Trophoblast cell (in vitro differentiated cells and primary cell): ENCODE data around the gene HBP1.

Experiments
- DNase-seq, 2 donors: peaks; one replicate each; pipeline ENCODE4 v3.0.0-alpha.2; 2016
- H2AFZ ChIP-seq: 2 replicates; pipeline ENCODE4 v1.6.1; 2013; ENCODE audit warnings: low read length, moderate library complexity, mild to moderate bottlenecking; ENCODE audit not compliant: insufficient read depth, poor library complexity
- H2AK5ac ChIP-seq: 2 replicates; pipeline ENCODE4 v1.6.1; 2013; ENCODE audit warnings: mild to moderate bottlenecking, low read length
- H2BK120ac ChIP-seq: 2 replicates; pipeline ENCODE4 v1.6.1; 2013; ENCODE audit warnings: low read length, mild to moderate bottlenecking, moderate library complexity; ENCODE audit not compliant: insufficient read depth, poor library complexity
- H2BK12ac ChIP-seq: 2 replicates; pipeline ENCODE4 v1.6.1; 2013; ENCODE audit warnings: mild to moderate bottlenecking, low read length, moderate library complexity
- H2BK5ac ChIP-seq: 2 replicates; pipeline ENCODE4 v1.6.1; 2013; ENCODE audit warnings: low read length, low read depth, moderate library complexity, mild to moderate bottlenecking; ENCODE audit not compliant: poor library complexity
- H3K14ac ChIP-seq: 2 replicates; pipeline ENCODE4 v1.6.1; 2013; ENCODE audit warnings: mild to moderate bottlenecking, low read length
- H3K18ac ChIP-seq: 2 replicates; pipeline ENCODE4 v1.6.1; 2013; ENCODE audit warnings: mild to moderate bottlenecking, low read length
- H3K23ac ChIP-seq: 2 replicates; pipeline ENCODE4 v1.6.1; 2013; ENCODE audit warnings: low read length
- H3K27ac ChIP-seq: 2 replicates; pipeline ENCODE4 v1.5.1; 2013; ENCODE audit warnings: low read depth, mild to moderate bottlenecking, inconsistent platforms, low read length, moderate library complexity
- H3K27me3 ChIP-seq: 2 replicates; pipeline ENCODE4 v1.6.1; 2013; ENCODE audit warnings: inconsistent platforms, mild to moderate bottlenecking, low read length, moderate library complexity; ENCODE audit not compliant: insufficient read depth
- H3K36me3 ChIP-seq, 2 experiments: 1 replicate in 1 of 2; 2 replicates in 1 of 2; pipeline ENCODE4 v1.6.1; 2013; ENCODE audit warnings: low read length in 2 of 2, mild to moderate bottlenecking in 2 of 2, moderate library complexity in 1 of 2; ENCODE audit not compliant: insufficient read depth in 2 of 2, control insufficient read depth in 1 of 2
- H3K4ac ChIP-seq: 2 replicates; pipeline ENCODE4 v1.6.1; 2013; ENCODE audit warnings: low read depth, mild to moderate bottlenecking, low read length, moderate library complexity
- H3K4me1 ChIP-seq, 2 experiments: 1 replicate in 1 of 2; 2 replicates in 1 of 2; pipeline ENCODE4 v1.6.1; 2013; ENCODE audit warnings: low read length in 2 of 2, mild to moderate bottlenecking in 2 of 2, moderate library complexity in 1 of 2; ENCODE audit not compliant: insufficient read depth in 2 of 2, control insufficient read depth in 1 of 2
- H3K4me2 ChIP-seq: 2 replicates; pipeline ENCODE4 v1.6.1; 2013; ENCODE audit warnings: inconsistent platforms, mild to moderate bottlenecking, low read length, moderate library complexity
- H3K4me3 ChIP-seq: 2 replicates; pipeline ENCODE4 v1.5.1; 2013; ENCODE audit warnings: mild to moderate bottlenecking, low read depth, low read length, inconsistent platforms
- H3K79me1 ChIP-seq: one replicate; pipeline ENCODE4 v1.6.1; 2013; ENCODE audit warnings: low read length
- H3K79me2 ChIP-seq: 2 replicates; pipeline ENCODE4 v1.6.1; 2013; ENCODE audit warnings: low read length, mild to moderate bottlenecking; ENCODE audit not compliant: control insufficient read depth, insufficient read depth, poor library complexity
- H3K9ac ChIP-seq: 2 replicates; pipeline ENCODE4 v1.6.1; 2013; ENCODE audit warnings: mild to moderate bottlenecking, low read length
- H3K9me3 ChIP-seq: 2 replicates; pipeline ENCODE4 v1.6.1; 2013; ENCODE audit warnings: low read depth, mild to moderate bottlenecking, control low read depth, inconsistent platforms, low read length; ENCODE audit not compliant: insufficient read depth
- H4K12ac ChIP-seq: 2 replicates; pipeline ENCODE4 v1.6.1; 2013; ENCODE audit warnings: low read depth, mild to moderate bottlenecking, low read length, moderate library complexity
- H4K8ac ChIP-seq: 2 replicates; pipeline ENCODE4 v1.6.1; 2013; ENCODE audit warnings: low read depth, mild to moderate bottlenecking, low read length, moderate library complexity
- H4K91ac ChIP-seq: one replicate; pipeline ENCODE4 v1.6.1; 2013; ENCODE audit warnings: low read depth, mild to moderate bottlenecking, low read length, moderate library complexity
- WGBS: extraction: QIAGEN DNeasy Blood & Tissue Kit; methylation state at CpG from one replicate; pipeline ENCODE4 v1.1.7; 2013; ENCODE audit warnings: missing lambda C conversion rate; ENCODE audit not compliant: insufficient read length, insufficient coverage; ENCODE audit errors: extremely low coverage; 5-methylcytosine and 5-hydroxymethylcytosine counted together

Gene HBP1

DNA sequence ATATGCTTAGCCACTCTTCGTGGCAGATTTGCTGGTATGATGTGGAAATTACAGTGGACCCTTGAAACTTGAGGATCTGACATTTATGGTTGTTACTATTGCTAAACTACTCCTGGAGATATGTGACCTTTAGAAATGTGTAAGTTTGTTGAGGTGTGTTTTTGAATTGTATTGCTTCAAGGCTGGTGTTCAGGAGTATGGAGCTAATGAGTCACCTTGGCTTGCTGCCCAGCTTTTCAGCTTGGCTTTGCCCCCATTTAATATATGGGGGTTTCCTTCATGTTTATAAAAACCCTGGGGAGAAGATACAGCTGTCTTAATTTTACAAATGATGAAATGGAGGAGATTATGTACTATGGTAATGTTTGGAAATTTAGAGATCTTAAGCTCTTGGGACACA is 11.6 kb downstream of the HBP1 start:
- no peaks in the 10 kb centered on the region for H3K4me1 ChIP-seq
- H3K9me3 ChIP-seq = no peaks in the 10 kb centered on the region
- peaks cover 2% of the 10 kb centered on the region in 2 experiments for H3K36me3 ChIP-seq
- WGBS = no CpG with 5 or more reads among the region's 1 CpG
- H3K79me1 ChIP-seq = no peaks in the 10 kb centered on the region
- H3K14ac ChIP-seq = no peak overlapping the region
- no peak overlapping the region for H3K4me2 ChIP-seq
- H3K27me3 ChIP-seq = no peaks in the 10 kb centered on the region
- no peak overlapping the region for H2BK120ac ChIP-seq
- H3K9ac ChIP-seq = no peak overlapping the region
- H2AFZ ChIP-seq = no peak overlapping the region
- no peak overlapping the region for H3K4me3 ChIP-seq
- H3K23ac ChIP-seq = no peak overlapping the region
- no peak overlapping the region for H3K4ac ChIP-seq
- no peak overlapping the region for H3K27ac ChIP-seq
- H2BK12ac ChIP-seq = no peak overlapping the region
- DNase-seq = no peak
- H2BK5ac ChIP-seq = no peak overlapping the region
- H4K91ac ChIP-seq = no peak overlapping the region
- no peak overlapping the region for H4K8ac ChIP-seq
- no peak overlapping the region for H4K12ac ChIP-seq
- no peak overlapping the region for H3K18ac ChIP-seq
- H3K79me2 ChIP-seq = no peaks in the 10 kb centered on the region
- no peak overlapping the region for H2AK5ac ChIP-seq

DNA sequence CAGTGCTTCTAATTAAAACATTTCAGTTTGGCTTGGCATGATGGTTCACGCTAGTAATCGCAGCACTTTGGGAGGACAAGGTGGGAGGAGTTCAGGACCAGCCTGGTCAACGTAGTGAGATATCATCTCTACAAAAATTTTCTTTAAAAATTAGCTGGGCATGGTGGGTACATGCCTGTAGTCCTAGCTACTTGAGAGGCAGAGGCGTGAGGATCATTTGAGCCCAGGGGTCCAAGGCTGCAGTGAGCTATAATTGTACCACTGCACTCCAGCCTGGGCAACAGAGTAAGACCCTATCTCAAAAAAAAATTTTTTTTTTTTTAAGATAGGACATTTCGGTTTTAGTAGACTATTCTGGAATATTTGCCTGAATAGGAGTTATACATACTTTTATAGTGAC is 12.4 kb downstream of the HBP1 start:
- Histone ChIP-seq H3K18ac (no peak overlapping the region), H3K79me2 (no peaks in the 10 kb centered on the region), H2BK12ac (no peak overlapping the region), H3K4ac (no peak overlapping the region), H3K27ac (no peak overlapping the region), H3K27me3 (no peaks in the 10 kb centered on the region), H3K36me3 (peaks cover 0 to 4% of the 10 kb centered on the region in 2 experiments), H3K9ac (no peak overlapping the region), H3K4me1 (no peaks in the 10 kb centered on the region), H2BK5ac (no peak overlapping the region), H3K4me3 (no peak overlapping the region), H3K9me3 (no peaks in the 10 kb centered on the region), H4K8ac (no peak overlapping the region), H3K14ac (no peak overlapping the region), H2BK120ac (no peak overlapping the region), H2AK5ac (no peak overlapping the region), H2AFZ (no peak overlapping the region), H4K91ac (no peak overlapping the region), H3K23ac (no peak overlapping the region), H3K4me2 (no peak overlapping the region), H3K79me1 (no peaks in the 10 kb centered on the region), H4K12ac (no peak overlapping the region)
- WGBS = no CpG with 5 or more reads among the region's 5 CpGs
- DNase-seq = no peak

DNA sequence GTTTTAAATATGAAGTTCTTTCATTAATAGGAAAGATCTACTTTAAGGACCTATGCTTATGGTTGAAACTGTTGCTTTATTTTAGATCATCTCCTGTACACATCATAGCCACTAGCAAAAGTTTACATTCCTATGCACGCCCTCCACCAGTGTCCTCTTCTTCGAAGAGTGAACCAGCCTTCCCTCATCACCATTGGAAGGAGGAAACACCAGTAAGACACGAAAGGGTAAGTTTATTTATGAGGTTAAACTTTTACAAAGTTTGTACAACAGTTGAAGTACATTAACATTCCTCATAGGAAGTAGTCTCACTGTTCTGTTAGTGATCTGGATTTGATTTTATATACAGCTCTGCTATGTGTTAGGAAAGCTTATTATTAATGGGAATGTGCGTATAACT is 16.9 kb downstream of the HBP1 start:
- H3K18ac ChIP-seq = no peak overlapping the region
- H3K4me2 ChIP-seq = no peak overlapping the region
- H2AK5ac ChIP-seq = no peak overlapping the region
- no peak overlapping the region for H3K27ac ChIP-seq
- H3K14ac ChIP-seq = no peak overlapping the region
- H3K4me3 ChIP-seq = no peak overlapping the region
- no peak overlapping the region for H2AFZ ChIP-seq
- no peak overlapping the region for H4K8ac ChIP-seq
- H2BK12ac ChIP-seq = no peak overlapping the region
- no peaks in the 10 kb centered on the region for H3K79me1 ChIP-seq
- H3K9ac ChIP-seq = no peak overlapping the region
- WGBS = no CpG with 5 or more reads among the region's 4 CpGs
- no peak overlapping the region for H4K91ac ChIP-seq
- H4K12ac ChIP-seq = no peak overlapping the region
- H3K36me3 ChIP-seq = peaks cover 0 to 12% of the 10 kb centered on the region in 2 experiments
- no peaks in the 10 kb centered on the region for H3K27me3 ChIP-seq
- H3K4me1 ChIP-seq = peaks cover 0 to 2% of the 10 kb centered on the region in 2 experiments
- no peak overlapping the region for H3K4ac ChIP-seq
- no peak overlapping the region for H2BK5ac ChIP-seq
- DNase-seq = no peak
- no peaks in the 10 kb centered on the region for H3K9me3 ChIP-seq
- H2BK120ac ChIP-seq = no peak overlapping the region
- no peaks in the 10 kb centered on the region for H3K79me2 ChIP-seq
- H3K23ac ChIP-seq = no peak overlapping the region

DNA sequence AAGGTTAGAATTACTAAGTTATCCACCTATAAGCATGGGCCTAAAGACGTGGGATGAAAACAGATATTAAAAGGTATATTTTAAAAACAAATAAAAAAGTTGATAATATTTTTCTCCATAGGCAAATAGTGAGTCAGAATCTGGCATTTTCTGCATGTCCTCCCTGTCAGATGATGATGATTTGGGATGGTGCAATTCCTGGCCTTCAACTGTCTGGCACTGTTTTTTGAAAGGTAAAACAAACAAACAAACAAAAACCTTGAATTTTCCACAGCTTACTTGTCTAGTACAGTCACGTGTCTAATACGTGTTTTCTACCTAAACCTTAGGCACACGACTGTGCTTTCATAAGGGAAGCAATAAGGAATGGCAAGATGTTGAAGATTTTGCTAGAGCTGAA is 17.4 kb downstream of the HBP1 start:
- Histone ChIP-seq H3K23ac (no peak overlapping the region), H2BK12ac (no peak overlapping the region), H2BK120ac (no peak overlapping the region), H2BK5ac (no peak overlapping the region), H3K4me3 (no peak overlapping the region), H4K91ac (no peak overlapping the region), H3K36me3 (peaks cover 0 to 14% of the 10 kb centered on the region in 2 experiments), H3K27me3 (no peaks in the 10 kb centered on the region), H3K4ac (no peak overlapping the region), H4K12ac (no peak overlapping the region), H3K79me1 (no peaks in the 10 kb centered on the region), H2AFZ (no peak overlapping the region), H3K4me2 (no peak overlapping the region), H2AK5ac (no peak overlapping the region), H3K9me3 (no peaks in the 10 kb centered on the region), H3K4me1 (peaks cover 0 to 2% of the 10 kb centered on the region in 2 experiments), H3K14ac (no peak overlapping the region), H3K9ac (no peak overlapping the region), H3K27ac (no peak overlapping the region), H4K8ac (no peak overlapping the region), H3K79me2 (no peaks in the 10 kb centered on the region), H3K18ac (no peak overlapping the region)
- no peak for DNase-seq
- WGBS = no CpG with 5 or more reads among the region's 4 CpGs
